GM12873 (cell line): ENCODE results near the gene LCNL1.

Experiments used
- TF ChIP-seq, protein P1 (sequence below): IDR thresholded peaks from 2 replicates; pipeline ENCODE4 v1.5.1; 2012; ENCODE audit warnings: low read depth, mild to moderate bottlenecking, moderate library complexity, low read length, control low read depth; ENCODE audit not compliant: insufficient read depth; ENCODE audit errors: missing control alignments

The LCNL1 gene

DNA sequence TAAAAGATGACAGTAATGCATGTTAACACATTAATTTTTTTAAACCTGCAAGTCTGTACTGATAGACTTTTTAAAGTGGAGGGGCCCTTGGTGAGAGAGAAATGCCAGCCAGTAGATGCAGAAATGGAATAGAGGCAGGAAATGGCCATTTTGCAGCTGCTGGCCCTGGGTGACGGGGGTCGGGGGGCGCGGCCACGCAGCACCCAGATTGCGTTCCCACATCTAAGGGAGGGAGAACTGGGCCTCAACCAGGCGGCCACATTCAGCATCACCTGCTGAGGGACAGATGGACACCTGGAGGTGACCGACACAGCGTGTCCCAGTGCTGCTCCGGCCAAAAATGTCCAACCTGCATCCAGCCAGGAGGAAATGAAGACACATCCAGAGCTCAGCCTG, 19.9 kb downstream of the LCNL1 start:
- TF ChIP-seq, protein P1, sequence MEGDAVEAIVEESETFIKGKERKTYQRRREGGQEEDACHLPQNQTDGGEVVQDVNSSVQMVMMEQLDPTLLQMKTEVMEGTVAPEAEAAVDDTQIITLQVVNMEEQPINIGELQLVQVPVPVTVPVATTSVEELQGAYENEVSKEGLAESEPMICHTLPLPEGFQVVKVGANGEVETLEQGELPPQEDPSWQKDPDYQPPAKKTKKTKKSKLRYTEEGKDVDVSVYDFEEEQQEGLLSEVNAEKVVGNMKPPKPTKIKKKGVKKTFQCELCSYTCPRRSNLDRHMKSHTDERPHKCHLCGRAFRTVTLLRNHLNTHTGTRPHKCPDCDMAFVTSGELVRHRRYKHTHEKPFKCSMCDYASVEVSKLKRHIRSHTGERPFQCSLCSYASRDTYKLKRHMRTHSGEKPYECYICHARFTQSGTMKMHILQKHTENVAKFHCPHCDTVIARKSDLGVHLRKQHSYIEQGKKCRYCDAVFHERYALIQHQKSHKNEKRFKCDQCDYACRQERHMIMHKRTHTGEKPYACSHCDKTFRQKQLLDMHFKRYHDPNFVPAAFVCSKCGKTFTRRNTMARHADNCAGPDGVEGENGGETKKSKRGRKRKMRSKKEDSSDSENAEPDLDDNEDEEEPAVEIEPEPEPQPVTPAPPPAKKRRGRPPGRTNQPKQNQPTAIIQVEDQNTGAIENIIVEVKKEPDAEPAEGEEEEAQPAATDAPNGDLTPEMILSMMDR: no peak

GRCh38 chr9:137004285-137004684, 21.5 kb downstream of the LCNL1 start:
- TF ChIP-seq, protein P1: peak; percentile 42

- TF ChIP-seq, protein P1: no peak
Observed at GRCh38 chr9:137006116-137007003, 23.6 kb downstream of the LCNL1 start.

DNA sequence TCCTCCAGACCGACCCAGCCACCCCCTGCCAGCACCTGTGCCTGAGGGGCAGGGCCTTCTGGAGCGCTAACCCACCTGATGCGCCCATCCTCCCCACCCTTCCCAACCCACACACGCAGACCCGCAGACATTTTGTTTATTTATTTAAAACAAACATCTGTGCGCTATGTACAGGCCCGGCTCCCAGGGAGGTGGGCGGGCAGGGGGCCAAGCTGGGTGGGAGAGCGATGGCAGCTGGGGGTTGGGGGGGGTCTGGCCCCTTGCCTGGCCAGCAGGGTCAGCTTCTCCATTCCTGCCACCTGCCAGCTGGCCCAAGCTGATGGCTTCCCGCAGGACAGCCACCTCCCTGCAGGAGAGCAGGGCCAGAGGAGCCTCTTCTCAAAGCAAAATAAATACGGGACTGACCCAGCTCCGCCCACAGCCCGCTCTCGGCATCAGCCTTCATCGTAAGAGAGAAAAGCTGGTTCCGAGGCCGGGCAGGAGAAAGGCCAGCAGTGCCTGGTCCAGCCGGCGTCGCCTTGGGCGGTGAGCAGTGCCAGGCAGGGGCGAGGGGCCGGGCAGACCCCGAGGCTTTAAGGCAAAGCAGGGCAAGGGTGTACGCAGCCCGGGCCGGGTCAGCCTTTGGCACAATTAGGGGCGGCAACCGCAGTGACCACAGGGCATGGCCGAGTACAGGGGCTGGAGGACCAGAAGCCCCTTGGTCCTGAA, 24.5 kb downstream of the LCNL1 start:
- TF ChIP-seq, protein P1: no peak

DNA sequence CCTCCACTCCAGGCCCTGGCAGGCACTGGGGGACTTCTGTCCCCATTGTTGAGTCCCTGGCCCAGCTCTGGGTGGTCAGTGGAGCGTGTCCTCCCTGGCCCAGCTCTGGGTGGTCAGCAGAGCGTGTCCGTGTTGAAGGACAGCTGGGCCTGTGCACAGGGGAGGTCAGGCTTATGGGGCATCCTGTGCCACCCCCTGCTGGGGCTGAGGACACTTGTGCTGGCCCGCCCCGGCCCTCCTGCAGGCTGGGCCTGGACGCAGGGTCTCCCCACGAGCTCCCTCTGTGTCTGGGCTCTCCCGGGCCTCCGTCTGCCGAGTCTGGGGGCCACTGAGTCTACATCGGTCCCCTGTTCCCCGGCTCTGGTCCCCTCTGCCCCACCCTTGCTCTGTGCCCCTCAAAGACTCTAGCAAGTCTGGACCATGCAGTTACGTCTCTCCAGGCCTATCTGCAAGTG, 25.1 kb downstream of the LCNL1 start:
- TF ChIP-seq, protein P1: no peak

DNA sequence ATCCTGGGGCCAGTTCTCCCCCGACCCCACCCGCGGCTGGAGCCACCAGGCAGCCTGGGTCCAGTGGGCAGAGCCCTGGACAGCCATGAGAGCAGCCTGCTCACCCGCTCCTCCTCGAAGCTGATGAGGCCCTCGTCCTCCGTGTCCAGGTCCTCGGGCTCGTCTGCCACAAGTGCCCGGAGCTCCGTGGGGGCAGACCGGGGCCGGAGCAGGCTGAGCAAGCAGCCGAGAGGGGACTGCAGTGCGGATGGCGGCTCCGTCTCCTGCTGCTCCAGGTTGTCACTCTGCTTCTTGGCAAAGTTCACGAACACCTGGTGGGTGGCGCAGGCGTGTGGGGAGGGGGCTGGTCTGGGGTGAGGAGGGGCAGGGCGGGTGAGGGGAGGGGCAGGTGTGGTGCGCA, 25.5 kb downstream of the LCNL1 start:
- TF ChIP-seq, protein P1: no peak

GRCh38 chr9:137009217-137009616, 26.4 kb downstream of the LCNL1 start:
- TF ChIP-seq, protein P1: no peak
